T-helper 2 cell treated with Interferon-gamma antibody and Interleukin-4, amounts not matched to agents 5 μg/mL and 100 μg/mL, for 36 hours (primary cell): Measurements from ENCODE around the gene HIRIP3.

Source experiments
- DNase-seq: peaks from one replicate; pipeline ENCODE4 v3.0.0; 2021; ENCODE audit warnings: low spot score
- H3K27ac Mint-ChIP-seq: one replicate; pipeline ENCODE4 v1.8.0; 2021; ENCODE audit warnings: mild to moderate bottlenecking, mixed read lengths
- H3K27me3 Mint-ChIP-seq: one replicate; pipeline ENCODE4 v1.8.0; 2021; ENCODE audit warnings: low read depth, mixed read lengths
- H3K36me3 Mint-ChIP-seq: one replicate; pipeline ENCODE4 v1.8.0; 2021; ENCODE audit warnings: low read depth, mixed read lengths
- H3K4me1 Mint-ChIP-seq: one replicate; pipeline ENCODE4 v1.8.0; 2021; ENCODE audit warnings: low read depth, mixed read lengths
- H3K4me3 Mint-ChIP-seq: one replicate; pipeline ENCODE4 v1.8.0; 2022; ENCODE audit warnings: mild to moderate bottlenecking, moderate library complexity, mixed read lengths
- H3K9me3 Mint-ChIP-seq: one replicate; pipeline ENCODE4 v1.8.0; 2021; ENCODE audit warnings: mixed read lengths

HIRIP3 gene

GRCh38 chr16:29975811-29976511, 19.5 kb downstream of the HIRIP3 start:
- Mint-ChIP-seq H3K4me3 (peak overlapping the region; percentile 98), H3K27ac (peak overlapping the region; percentile 84), H3K27me3 (no peaks in the 10 kb centered on the region), H3K36me3 (peaks cover 39% of the 10 kb centered on the region), H3K9me3 (peaks cover 9% of the 10 kb centered on the region), H3K4me1 (peaks cover 28% of the 10 kb centered on the region)
- DNase-seq, result no peak

- Mint-ChIP-seq H3K36me3 (peaks cover 34% of the 10 kb centered on the region), H3K4me3 (peak overlapping the region; percentile 98), H3K27me3 (no peaks in the 10 kb centered on the region), H3K9me3 (peaks cover 9% of the 10 kb centered on the region), H3K27ac (peak overlapping the region; percentile 84), H3K4me1 (peaks cover 28% of the 10 kb centered on the region)
- no peak for DNase-seq
Measured at GRCh38 chr16:29975134-29975538, 20.3 kb downstream of the HIRIP3 start.

- H3K9me3 Mint-ChIP-seq, result peaks cover 9% of the 10 kb centered on the region
- H3K4me1 Mint-ChIP-seq, result peaks cover 28% of the 10 kb centered on the region
- no peak for DNase-seq
- peak overlapping the region; percentile 84 for H3K27ac Mint-ChIP-seq
- peaks cover 33% of the 10 kb centered on the region for H3K36me3 Mint-ChIP-seq
- H3K27me3 Mint-ChIP-seq, result no peaks in the 10 kb centered on the region
- H3K4me3 Mint-ChIP-seq, result peak overlapping the region; percentile 98
Measured at GRCh38 chr16:29974291-29975133, 20.9 kb downstream of the HIRIP3 start.

GRCh38 chr16:29973384-29974246, 21.8 kb downstream of the HIRIP3 start, which contains the start of gene TAOK2:
Gene TAOK2, plus strand, starts transcription at chr16:29973868. Its CDS starts 3,905 bp downstream, at chr16:29977773.
- peak; percentile 99 for DNase-seq
- H3K36me3 Mint-ChIP-seq, result peaks cover 30% of the 10 kb centered on the region
- peaks cover 28% of the 10 kb centered on the region for H3K4me1 Mint-ChIP-seq
- H3K27me3 Mint-ChIP-seq, result no peaks in the 10 kb centered on the region
- peaks cover 9% of the 10 kb centered on the region for H3K9me3 Mint-ChIP-seq
- H3K27ac Mint-ChIP-seq, result peak within 1 kb of the TSS; percentile 95
- H3K4me3 Mint-ChIP-seq, result peak within 1 kb of the TSS; percentile 98

GRCh38 chr16:29972992-29973383, 22.4 kb downstream of the HIRIP3 start:
- peak overlapping the region; percentile 81 for H3K27ac Mint-ChIP-seq
- peaks cover 30% of the 10 kb centered on the region for H3K36me3 Mint-ChIP-seq
- peaks cover 9% of the 10 kb centered on the region for H3K9me3 Mint-ChIP-seq
- DNase-seq, result no peak
- H3K27me3 Mint-ChIP-seq, result no peaks in the 10 kb centered on the region
- H3K4me1 Mint-ChIP-seq, result peaks cover 28% of the 10 kb centered on the region
- peak overlapping the region; percentile 98 for H3K4me3 Mint-ChIP-seq

- Mint-ChIP-seq H3K4me3 (no peak overlapping the region), H3K36me3 (peaks cover 30% of the 10 kb centered on the region), H3K27ac (peak overlapping the region; percentile 81), H3K4me1 (peaks cover 28% of the 10 kb centered on the region), H3K9me3 (peaks cover 9% of the 10 kb centered on the region), H3K27me3 (no peaks in the 10 kb centered on the region)
- DNase-seq, result no peak
Measured at GRCh38 chr16:29972500-29972899, 22.9 kb downstream of the HIRIP3 start.

- Mint-ChIP-seq H3K27me3 (no peaks in the 10 kb centered on the region), H3K4me1 (peaks cover 24% of the 10 kb centered on the region), H3K36me3 (peaks cover 30% of the 10 kb centered on the region), H3K4me3 (no peak overlapping the region), H3K9me3 (peaks cover 9% of the 10 kb centered on the region), H3K27ac (no peak overlapping the region)
- DNase-seq, result no peak
Measured at GRCh38 chr16:29971304-29971703, 24.1 kb downstream of the HIRIP3 start.

- Mint-ChIP-seq H3K4me1 (peaks cover 7% of the 10 kb centered on the region), H3K27me3 (no peaks in the 10 kb centered on the region), H3K4me3 (no peak overlapping the region), H3K27ac (no peak overlapping the region), H3K9me3 (peaks cover 6% of the 10 kb centered on the region), H3K36me3 (peaks cover 28% of the 10 kb centered on the region)
- DNase-seq, result no peak
Measured at GRCh38 chr16:29968205-29968604, 27.2 kb downstream of the HIRIP3 start.

GRCh38 chr16:29963021-29963743, 32.2 kb downstream of the HIRIP3 start:
- Mint-ChIP-seq H3K27ac (peak overlapping the region; percentile 73), H3K27me3 (no peaks in the 10 kb centered on the region), H3K36me3 (peaks cover 6% of the 10 kb centered on the region), H3K9me3 (no peaks in the 10 kb centered on the region), H3K4me1 (peaks cover 16% of the 10 kb centered on the region), H3K4me3 (peak overlapping the region; percentile 90)
- DNase-seq, result no peak

- Mint-ChIP-seq H3K27ac (peak overlapping the region; percentile 73), H3K4me1 (peaks cover 16% of the 10 kb centered on the region), H3K9me3 (no peaks in the 10 kb centered on the region), H3K27me3 (no peaks in the 10 kb centered on the region), H3K36me3 (peaks cover 6% of the 10 kb centered on the region), H3K4me3 (peak overlapping the region; percentile 90)
- DNase-seq, result no peak
Measured at GRCh38 chr16:29962344-29962994, 32.9 kb downstream of the HIRIP3 start.

- Mint-ChIP-seq H3K4me3 (peak within 1 kb of the TSS; percentile 90), H3K9me3 (no peaks in the 10 kb centered on the region), H3K36me3 (peaks cover 6% of the 10 kb centered on the region), H3K27me3 (no peaks in the 10 kb centered on the region), H3K27ac (peak within 1 kb of the TSS; percentile 81), H3K4me1 (peaks cover 16% of the 10 kb centered on the region)
- peak; percentile 93 for DNase-seq
Measured at GRCh38 chr16:29961479-29962343, 33.7 kb downstream of the HIRIP3 start, which contains the start of gene TMEM219. Gene TMEM219, plus strand, starts transcription at chr16:29962079. Its CDS starts 1,065 bp downstream, at chr16:29963144.

- Mint-ChIP-seq H3K4me1 (peaks cover 16% of the 10 kb centered on the region), H3K9me3 (no peaks in the 10 kb centered on the region), H3K27ac (peak overlapping the region; percentile 81)
Measured at GRCh38 chr16:29961127-29961478, 34.3 kb downstream of the HIRIP3 start.

More at GRCh38 chr16:29961127-29961478, 34.3 kb downstream of the HIRIP3 start:
- no peaks in the 10 kb centered on the region for H3K27me3 Mint-ChIP-seq
- H3K4me3 Mint-ChIP-seq, result peak overlapping the region; percentile 89
- DNase-seq, result no peak
- peaks cover 6% of the 10 kb centered on the region for H3K36me3 Mint-ChIP-seq
